A549 (cell line): Measurements from ENCODE around the gene VSIR.

Experiments
- CHD2 ChIP-seq: fragments of 150-350 bp; IDR thresholded peaks from 2 replicates; pipeline ENCODE4 v1.6.1; 2014; ENCODE audit warnings: low read length; ENCODE audit not compliant: partially characterized antibody
- EP300 ChIP-seq, 2 experiments: fragments of >200 bp; sonication (Bioruptor Twin); formaldehyde crosslinking; IDR thresholded peaks; 2 replicates in 1 of 2; 3 replicates in 1 of 2; pipeline ENCODE4 v1.6.1; 2016 to 2017
- ESRRA ChIP-seq: fragments of 150-350 bp; IDR thresholded peaks from 2 replicates; pipeline ENCODE4 v1.6.1; 2014; ENCODE audit warnings: mild to moderate bottlenecking, low read length, borderline replicate concordance
- HOXB5 ChIP-seq: fragments of 250-450 bp; sonication (Bioruptor Pico); IDR thresholded peaks from 2 replicates; pipeline ENCODE4 v1.5.0; 2020; ENCODE audit warnings: mild to moderate bottlenecking, moderate library complexity
- ZC3H11A ChIP-seq: fragments of 450-650 bp; IDR thresholded peaks from 2 replicates; pipeline ENCODE4 v1.6.1; 2014; ENCODE audit warnings: antibody characterized with exemption, mild to moderate bottlenecking
- ZSCAN20 ChIP-seq: fragments of 250-450 bp; sonication (Bioruptor Pico); IDR thresholded peaks from 2 replicates; pipeline ENCODE4 v1.8.0; 2022; ENCODE audit warnings: mild to moderate bottlenecking, moderate library complexity
- TF ChIP-seq, protein P1 (sequence below): fragments of >200 bp; sonication (Bioruptor Twin); formaldehyde crosslinking; IDR thresholded peaks from 3 replicates; pipeline ENCODE4 v1.5.1; 2016
- TF ChIP-seq, protein P2 (sequence below): IDR thresholded peaks from 2 replicates; pipeline ENCODE4 v1.6.1; 2012
- TF ChIP-seq, protein P3 (sequence below): fragments of >200 bp; sonication (Bioruptor Twin); formaldehyde crosslinking; IDR thresholded peaks from 3 replicates; pipeline ENCODE4 v1.6.1; 2016
- TF ChIP-seq, protein P4 (sequence below): IDR thresholded peaks from 2 replicates; pipeline ENCODE4 v1.6.1; 2012

DNA sequence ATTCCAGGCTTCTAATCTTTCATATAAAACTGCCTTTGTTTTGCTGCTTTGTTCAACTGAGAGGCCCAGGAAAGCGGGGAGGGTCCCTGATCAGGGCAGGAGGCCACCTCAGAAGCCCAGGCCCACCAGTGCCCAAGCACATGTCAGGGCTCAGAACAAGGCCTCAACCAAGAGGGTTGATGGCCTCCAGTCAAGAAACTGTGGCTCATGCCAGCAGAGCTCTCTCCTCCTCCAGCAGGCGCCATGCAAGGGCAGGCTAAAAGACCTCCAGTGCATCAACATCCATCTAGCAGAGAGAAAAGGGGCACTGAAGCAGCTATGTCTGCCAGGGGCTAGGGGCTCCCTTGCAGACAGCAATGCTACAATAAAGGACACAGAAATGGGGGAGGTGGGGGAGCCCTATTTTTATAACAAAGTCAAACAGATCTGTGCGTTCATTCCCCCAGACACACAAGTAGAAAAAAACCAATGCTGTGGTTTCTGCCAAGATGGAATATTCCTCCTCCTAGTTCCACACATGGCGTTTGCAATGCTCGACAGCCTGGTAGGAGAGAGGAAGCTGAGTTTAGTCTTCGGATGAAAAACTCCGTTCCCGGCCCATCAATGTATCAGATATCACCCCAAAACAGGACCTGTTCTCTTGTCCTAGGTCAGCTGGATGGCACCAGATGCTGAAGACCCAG, 43.8 kb upstream of the VSIR start:
- TF ChIP-seq, protein P1, sequence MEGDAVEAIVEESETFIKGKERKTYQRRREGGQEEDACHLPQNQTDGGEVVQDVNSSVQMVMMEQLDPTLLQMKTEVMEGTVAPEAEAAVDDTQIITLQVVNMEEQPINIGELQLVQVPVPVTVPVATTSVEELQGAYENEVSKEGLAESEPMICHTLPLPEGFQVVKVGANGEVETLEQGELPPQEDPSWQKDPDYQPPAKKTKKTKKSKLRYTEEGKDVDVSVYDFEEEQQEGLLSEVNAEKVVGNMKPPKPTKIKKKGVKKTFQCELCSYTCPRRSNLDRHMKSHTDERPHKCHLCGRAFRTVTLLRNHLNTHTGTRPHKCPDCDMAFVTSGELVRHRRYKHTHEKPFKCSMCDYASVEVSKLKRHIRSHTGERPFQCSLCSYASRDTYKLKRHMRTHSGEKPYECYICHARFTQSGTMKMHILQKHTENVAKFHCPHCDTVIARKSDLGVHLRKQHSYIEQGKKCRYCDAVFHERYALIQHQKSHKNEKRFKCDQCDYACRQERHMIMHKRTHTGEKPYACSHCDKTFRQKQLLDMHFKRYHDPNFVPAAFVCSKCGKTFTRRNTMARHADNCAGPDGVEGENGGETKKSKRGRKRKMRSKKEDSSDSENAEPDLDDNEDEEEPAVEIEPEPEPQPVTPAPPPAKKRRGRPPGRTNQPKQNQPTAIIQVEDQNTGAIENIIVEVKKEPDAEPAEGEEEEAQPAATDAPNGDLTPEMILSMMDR: no peak
- TF ChIP-seq, protein P2, sequence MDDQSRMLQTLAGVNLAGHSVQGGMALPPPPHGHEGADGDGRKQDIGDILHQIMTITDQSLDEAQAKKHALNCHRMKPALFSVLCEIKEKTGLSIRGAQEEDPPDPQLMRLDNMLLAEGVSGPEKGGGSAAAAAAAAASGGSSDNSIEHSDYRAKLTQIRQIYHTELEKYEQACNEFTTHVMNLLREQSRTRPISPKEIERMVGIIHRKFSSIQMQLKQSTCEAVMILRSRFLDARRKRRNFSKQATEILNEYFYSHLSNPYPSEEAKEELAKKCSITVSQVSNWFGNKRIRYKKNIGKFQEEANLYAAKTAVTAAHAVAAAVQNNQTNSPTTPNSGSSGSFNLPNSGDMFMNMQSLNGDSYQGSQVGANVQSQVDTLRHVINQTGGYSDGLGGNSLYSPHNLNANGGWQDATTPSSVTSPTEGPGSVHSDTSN: no peak
- no peak for TF ChIP-seq ZC3H11A
- no peak for TF ChIP-seq HOXB5 (CRISPR knock-in tag)
- TF ChIP-seq EP300 (IDR thresholded peaks at IDR 0.05): no peak
- TF ChIP-seq, protein P3, sequence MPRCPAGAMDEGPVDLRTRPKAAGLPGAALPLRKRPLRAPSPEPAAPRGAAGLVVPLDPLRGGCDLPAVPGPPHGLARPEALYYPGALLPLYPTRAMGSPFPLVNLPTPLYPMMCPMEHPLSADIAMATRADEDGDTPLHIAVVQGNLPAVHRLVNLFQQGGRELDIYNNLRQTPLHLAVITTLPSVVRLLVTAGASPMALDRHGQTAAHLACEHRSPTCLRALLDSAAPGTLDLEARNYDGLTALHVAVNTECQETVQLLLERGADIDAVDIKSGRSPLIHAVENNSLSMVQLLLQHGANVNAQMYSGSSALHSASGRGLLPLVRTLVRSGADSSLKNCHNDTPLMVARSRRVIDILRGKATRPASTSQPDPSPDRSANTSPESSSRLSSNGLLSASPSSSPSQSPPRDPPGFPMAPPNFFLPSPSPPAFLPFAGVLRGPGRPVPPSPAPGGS: no peak
- TF ChIP-seq ESRRA: no peak
- TF ChIP-seq CHD2: no peak
- TF ChIP-seq, protein P4, sequence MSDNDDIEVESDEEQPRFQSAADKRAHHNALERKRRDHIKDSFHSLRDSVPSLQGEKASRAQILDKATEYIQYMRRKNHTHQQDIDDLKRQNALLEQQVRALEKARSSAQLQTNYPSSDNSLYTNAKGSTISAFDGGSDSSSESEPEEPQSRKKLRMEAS: no peak
- TF ChIP-seq ZSCAN20 (CRISPR knock-in tag): no peak
